ENCODE measurements around the gene AKAP10.
A peak's percentile ranks its signal among the peaks of the same experiment; 100 is the strongest.
"Not testable (repeated sequence)": the region's sequence is repeated elsewhere in the genome, so short reads cannot be mapped to it uniquely, and the experiment has no call there.

Gene AKAP10

GRCh38 chr17:19868079-19868395 is 109.6 kb downstream of the AKAP10 start:
- no peak for DNase-seq (ENCODE audit: low spot score)
- no peak for TF ChIP-seq CTCF (IDR thresholded peaks at IDR 0.05; ENCODE audit: extremely low read depth, insufficient read depth, missing control alignments)
- in situ Hi-C loops (cut with MboI; ENCODE audit: low pct_unique_long_range_greater_than_20kb, low sequenced_read_pairs, unreplicated experiment) = loop anchor here (10.0 kb wide), 1 partner anchor 63 kb away; no protein-coding TSS in a partner anchor

DNA sequence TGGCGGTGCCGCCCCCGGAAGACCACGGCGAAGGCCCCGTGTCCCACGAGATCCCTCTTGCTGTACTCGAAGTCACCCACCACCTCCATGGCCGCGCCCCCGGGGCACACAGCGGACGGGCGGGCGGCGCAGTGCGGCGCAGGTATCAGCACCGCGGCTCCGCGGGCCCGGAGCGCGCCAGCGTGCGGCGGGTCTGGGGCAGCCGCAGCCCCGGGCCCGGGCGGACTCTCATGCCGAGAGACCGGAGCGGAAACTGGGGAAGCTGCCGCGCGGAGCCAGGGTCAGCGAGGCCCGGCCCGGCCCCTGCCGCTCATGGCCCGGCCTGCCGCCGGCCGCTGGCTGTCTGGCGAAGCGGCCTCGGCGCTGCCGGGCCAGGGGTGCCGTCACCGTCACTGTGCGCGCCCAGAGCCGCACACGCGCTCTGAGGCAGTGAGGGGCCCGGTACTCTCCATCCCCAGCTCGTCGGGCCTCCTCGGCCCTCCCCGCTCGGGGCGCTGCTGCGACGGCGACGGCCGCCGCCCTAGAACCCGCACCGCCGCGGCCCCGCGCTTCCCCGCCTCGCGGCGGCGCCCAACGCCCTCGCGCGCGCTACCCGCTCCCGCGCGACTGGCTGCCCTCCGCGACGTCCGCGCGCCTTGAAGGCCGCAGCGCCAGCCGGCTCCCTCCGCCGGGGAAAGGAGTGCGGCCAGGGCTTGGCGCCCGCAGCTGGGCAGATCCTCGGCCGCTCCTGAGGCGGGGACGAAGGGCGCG is 110.1 kb downstream of the AKAP10 start, which contains the start of gene ULK2:
TSS of gene ULK2 (minus strand) at position 608 of the 750 bp plus-strand sequence. CDS start at position 89, 519 bp downstream.
- in situ Hi-C loops (cut with MboI; ENCODE audit: low pct_unique_long_range_greater_than_20kb, low sequenced_read_pairs, unreplicated experiment) = loop anchor here (10.0 kb wide), 1 partner anchor 63 kb away; no protein-coding TSS in a partner anchor
- peak; percentile 77 for DNase-seq (ENCODE audit: low spot score)

DNA sequence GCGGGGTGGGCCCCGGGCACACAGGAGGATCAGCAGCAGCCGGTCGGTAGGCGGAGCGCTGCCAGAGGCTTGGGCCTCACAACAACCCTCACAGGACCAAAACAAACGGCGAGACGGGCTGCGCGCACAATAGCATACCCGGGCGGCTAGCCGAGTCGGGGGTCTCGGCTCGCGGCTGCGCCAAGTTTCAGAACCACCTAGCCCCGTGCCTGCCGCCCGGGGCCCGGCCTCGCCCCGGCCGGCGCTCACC is 110.6 kb downstream of the AKAP10 start:
- DNase-seq (ENCODE audit: low spot score) = peak; percentile 68
- no peak for TF ChIP-seq CTCF (IDR thresholded peaks at IDR 0.05; ENCODE audit: extremely low read depth, insufficient read depth, missing control alignments)
- in situ Hi-C loops (cut with MboI; ENCODE audit: low pct_unique_long_range_greater_than_20kb, low sequenced_read_pairs, unreplicated experiment) = loop anchor here (10.0 kb wide), 1 partner anchor 62 kb away; no protein-coding TSS in a partner anchor

More for the DNA sequence above, 110.1 kb downstream of the AKAP10 start, which contains the start of gene ULK2:
- TF ChIP-seq CTCF (IDR thresholded peaks at IDR 0.05; ENCODE audit: extremely low read depth, insufficient read depth, missing control alignments) = peak; percentile 13

DNA sequence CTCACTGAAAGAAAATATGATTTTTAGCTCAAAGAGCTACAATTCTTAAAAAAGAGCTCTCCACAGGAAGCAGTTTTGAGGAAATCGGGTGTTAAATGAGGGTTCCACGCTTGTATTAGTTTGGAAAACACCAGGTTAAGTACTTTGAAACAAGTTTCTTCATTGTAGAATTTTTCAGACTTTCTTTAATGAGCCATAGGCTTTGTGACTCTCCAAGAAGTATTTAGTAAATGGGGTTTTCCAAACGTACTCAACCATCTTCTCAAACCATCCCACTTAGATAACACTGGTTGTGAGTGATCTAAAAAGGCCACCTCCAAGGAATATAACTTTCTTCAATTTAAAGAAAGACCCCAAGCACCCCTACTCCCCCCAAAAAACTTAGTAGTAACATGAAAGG is 112.6 kb downstream of the AKAP10 start:
- no peak for DNase-seq (ENCODE audit: low spot score)
- in situ Hi-C loops (cut with MboI; ENCODE audit: low pct_unique_long_range_greater_than_20kb, low sequenced_read_pairs, unreplicated experiment) = loop anchor here (10.0 kb wide), 1 partner anchor 60 kb away; no protein-coding TSS in a partner anchor
- TF ChIP-seq CTCF (IDR thresholded peaks at IDR 0.05; ENCODE audit: extremely low read depth, insufficient read depth, missing control alignments) = no peak

GRCh38 chr17:19860647-19861177 is 116.9 kb downstream of the AKAP10 start:
- DNase-seq (ENCODE audit: low spot score) = not testable (repeated sequence)
- in situ Hi-C loops (cut with MboI; ENCODE audit: low pct_unique_long_range_greater_than_20kb, low sequenced_read_pairs, unreplicated experiment) = loop anchor here (10.0 kb wide), 1 partner anchor 56 kb away; no protein-coding TSS in a partner anchor

DNA sequence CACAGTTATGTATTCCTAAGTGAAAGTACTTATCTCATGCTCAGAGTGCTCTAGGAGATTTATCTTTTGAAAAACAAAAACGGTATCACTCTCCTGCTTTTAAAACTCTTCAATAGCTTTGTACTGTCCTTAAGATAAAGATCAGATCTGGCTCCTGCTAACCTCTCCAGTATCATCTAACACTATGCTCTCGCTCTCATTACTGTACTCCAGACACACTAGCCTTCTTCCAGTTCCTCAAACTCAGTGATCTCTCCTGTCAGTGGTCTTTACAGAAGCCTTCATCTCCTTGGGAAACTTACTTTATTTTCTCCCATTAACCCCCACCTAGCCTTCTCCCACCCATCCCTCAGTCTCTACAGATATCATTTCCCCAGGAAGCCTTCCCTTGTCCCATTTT is 120.0 kb downstream of the AKAP10 start:
- DNase-seq (ENCODE audit: low spot score) = no peak
- in situ Hi-C loops (cut with MboI; ENCODE audit: low pct_unique_long_range_greater_than_20kb, low sequenced_read_pairs, unreplicated experiment) = no loop called here
- no peak for TF ChIP-seq CTCF (IDR thresholded peaks at IDR 0.05; ENCODE audit: extremely low read depth, insufficient read depth, missing control alignments)

All from GM13977 (cell line).